ENCODE results near the gene GH1.
A peak's percentile ranks its signal among the peaks of the same experiment; 100 is the strongest.
"Not testable (repeated sequence)": the region's sequence is repeated elsewhere in the genome, so short reads cannot be mapped to it uniquely, and the experiment has no call there.

GH1 gene

GRCh38 chr17:63918789-63919305 is at the start of gene GH1:
Gene GH1 (minus strand): TSS chr17:63918839. CDS start chr17:63918776, 63 bp downstream.
- not testable (repeated sequence) for DNase-seq

DNA sequence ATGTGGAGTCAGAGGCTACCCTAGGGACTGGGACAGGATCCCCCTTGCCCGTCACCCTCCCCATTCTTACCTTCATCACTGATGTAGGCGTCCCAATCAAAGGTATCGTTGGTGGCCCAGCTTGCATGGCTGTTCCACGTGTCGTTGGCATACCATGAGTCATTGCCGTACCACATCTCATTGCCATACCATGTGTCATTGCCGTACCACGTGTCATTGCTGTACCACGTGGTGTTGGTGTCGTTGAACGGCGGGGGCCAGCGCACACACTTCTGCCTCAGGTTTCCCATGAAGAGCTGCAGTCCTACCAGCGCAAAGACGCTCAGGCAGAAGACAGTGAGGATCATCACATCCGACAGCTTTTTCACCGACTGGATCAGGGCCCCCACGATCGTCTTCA is 49.3 kb upstream of the GH1 start:
- DNase-seq: peak; percentile 51 to 59

DNA sequence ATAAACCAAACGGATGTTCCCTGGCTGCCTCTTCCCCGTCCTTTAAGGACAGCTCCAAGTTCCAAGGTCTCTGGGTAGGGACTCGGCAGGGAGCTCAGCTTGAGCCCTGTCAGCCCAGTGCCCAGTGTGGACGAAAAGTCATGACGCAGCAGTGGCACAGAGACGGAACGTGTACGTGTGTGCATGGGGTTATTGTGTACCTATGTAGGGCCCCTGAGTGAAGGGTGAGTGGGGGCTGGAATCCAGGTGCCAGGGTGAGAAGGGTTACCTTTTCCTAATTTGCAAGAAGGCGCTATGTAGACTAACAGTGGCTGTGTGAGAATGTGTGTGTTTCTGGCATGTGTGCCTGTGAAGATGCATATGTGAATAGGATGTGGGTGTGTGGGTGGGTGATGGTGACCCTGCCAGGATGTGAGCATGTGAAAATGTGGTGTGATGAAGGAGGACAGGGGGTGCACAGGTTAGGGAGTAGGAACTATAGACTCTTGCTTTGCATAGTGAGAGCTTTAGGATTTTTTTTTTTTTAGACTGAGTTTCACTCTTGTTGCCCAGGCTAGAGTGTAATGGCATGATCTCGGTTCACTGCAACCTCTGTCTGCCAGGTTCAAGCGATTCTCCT is 48.1 kb upstream of the GH1 start:
- peak; percentile 49 to 60 for DNase-seq

GRCh38 chr17:63963123-63963522 is 44.5 kb upstream of the GH1 start:
- DNase-seq: no peak

- no peak for DNase-seq
Observed at GRCh38 chr17:63962298-63962744, 43.7 kb upstream of the GH1 start.

DNA sequence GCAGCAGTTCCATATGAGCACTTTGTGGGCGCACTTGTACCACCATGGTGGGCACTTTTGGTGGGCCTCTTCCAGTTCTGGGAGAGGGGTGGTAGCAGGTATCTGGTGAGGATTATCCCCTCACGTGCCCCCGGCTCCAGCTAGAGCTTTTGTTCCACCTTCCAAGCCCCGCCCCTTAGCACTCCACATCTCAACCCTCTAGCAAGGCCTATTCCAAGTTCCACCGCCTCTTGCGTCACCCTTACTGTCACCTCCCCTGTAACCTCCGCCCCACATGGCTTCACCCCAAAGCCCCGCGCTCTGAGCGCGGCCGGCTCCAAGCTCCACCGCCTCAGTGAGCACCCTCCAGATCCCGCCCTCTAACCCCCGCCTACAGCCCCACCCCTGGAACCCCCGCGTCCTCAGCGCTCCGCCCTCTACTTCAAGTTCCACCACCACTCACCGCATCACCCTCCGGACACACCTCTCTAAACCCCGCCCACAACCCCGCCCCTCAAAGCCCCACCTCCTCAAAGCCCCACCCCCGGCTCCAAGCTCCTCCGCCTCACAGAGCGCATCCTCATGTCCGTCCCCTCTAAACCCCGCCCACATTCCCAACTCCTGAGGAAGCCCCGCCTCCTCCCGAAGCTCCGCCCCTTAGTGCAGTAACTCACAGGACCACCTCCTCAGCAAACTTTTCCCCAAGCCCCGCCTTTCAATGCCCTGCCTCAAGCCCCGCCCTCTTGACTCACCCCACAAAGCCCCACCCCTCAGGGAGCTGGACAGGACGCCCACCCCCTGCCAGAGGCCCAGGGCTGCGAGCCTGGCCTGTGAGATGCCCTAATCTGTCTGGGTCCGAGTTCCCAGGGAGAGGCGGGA is 42.9 kb upstream of the GH1 start:
- DNase-seq: peak; percentile 66 to 72

DNA sequence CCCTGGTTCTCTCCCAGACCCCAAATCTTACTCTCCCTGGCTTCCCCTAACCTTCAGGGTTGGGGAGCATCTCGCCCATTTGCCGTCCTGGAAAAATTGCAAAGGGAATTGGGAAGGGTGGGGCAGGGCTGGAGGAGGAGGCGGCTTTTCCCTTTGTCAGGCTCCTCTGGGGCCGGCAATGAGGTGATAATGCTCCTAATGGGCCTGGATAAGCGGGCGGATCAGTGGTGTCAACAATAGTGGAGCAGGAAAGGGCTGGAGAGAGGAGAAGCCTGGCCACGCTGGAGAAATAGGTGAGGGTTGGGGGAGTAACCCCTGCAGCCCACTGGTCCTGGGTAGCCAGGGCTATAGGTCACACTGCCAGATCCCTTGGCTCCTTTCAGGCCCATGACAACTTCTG is 41.8 kb upstream of the GH1 start:
- DNase-seq: no peak

GRCh38 chr17:63960006-63960405 is 41.4 kb upstream of the GH1 start:
- no peak for DNase-seq

GRCh38 chr17:63956296-63956920 is 37.8 kb upstream of the GH1 start:
- DNase-seq: no peak

GRCh38 chr17:63955791-63956190 is 37.2 kb upstream of the GH1 start:
- no peak for DNase-seq

GRCh38 chr17:63955232-63955631 is 36.6 kb upstream of the GH1 start:
- no peak for DNase-seq

- DNase-seq: peak; percentile 50 to 51
Observed at GRCh38 chr17:63954402-63955063, 35.9 kb upstream of the GH1 start.

- peak; percentile 50 to 56 for DNase-seq
Observed at GRCh38 chr17:63950940-63951907, 32.6 kb upstream of the GH1 start.

DNA sequence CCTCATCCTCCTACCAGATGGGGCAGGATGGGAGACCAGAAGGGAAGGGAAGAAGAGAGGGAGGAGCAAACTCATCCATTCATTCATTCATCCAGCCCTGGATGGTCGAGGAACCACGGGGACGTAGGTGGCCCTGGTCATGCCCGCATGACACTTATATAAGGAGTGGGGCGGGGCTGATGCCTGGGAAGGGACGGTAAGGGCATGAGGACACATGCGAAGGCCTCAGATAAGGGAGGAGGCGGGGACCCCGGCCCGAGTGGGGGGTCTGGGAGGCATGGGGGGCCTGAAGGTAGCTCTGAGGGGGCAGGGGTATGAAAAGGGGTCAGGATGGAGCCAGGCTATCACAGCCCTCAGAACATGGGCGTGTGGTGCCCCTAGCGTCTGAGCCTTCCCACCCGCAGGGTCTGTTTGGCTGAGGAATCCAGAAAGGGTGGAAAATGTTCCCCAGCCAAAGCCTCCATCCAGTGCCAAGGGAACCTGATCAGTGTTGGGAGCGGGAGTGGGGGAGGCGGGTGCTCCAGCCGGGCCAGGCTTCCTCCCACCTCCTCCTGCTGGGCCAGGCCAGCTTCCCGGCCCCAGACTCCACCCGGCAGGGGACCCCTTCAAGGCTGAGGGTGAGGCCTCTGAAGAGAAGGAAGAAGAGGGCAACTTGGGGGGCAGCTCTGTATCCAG is 31.1 kb upstream of the GH1 start:
- DNase-seq: no peak

DNA sequence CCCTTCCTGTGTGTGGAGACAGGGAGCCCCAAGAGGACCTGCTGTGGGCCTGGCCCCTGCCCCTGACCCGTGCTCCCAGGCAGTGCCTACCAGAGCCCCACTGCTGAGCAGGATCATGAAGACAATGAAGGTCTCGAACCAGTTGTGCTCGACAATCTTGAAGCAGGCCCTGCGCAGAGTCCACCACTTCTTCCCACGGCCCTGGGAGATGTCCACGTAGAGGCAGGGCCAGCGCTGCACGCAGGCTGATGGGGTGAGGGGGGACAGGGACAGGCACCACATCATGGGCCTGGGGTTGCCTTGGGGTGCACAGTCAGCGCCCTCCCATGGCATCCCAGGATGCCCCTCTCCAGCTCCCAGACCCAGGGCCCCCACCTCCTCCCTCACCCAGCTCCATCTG is 29.9 kb upstream of the GH1 start:
- DNase-seq: no peak

GRCh38 chr17:63947711-63948330 is 29.2 kb upstream of the GH1 start:
- no peak for DNase-seq

DNA sequence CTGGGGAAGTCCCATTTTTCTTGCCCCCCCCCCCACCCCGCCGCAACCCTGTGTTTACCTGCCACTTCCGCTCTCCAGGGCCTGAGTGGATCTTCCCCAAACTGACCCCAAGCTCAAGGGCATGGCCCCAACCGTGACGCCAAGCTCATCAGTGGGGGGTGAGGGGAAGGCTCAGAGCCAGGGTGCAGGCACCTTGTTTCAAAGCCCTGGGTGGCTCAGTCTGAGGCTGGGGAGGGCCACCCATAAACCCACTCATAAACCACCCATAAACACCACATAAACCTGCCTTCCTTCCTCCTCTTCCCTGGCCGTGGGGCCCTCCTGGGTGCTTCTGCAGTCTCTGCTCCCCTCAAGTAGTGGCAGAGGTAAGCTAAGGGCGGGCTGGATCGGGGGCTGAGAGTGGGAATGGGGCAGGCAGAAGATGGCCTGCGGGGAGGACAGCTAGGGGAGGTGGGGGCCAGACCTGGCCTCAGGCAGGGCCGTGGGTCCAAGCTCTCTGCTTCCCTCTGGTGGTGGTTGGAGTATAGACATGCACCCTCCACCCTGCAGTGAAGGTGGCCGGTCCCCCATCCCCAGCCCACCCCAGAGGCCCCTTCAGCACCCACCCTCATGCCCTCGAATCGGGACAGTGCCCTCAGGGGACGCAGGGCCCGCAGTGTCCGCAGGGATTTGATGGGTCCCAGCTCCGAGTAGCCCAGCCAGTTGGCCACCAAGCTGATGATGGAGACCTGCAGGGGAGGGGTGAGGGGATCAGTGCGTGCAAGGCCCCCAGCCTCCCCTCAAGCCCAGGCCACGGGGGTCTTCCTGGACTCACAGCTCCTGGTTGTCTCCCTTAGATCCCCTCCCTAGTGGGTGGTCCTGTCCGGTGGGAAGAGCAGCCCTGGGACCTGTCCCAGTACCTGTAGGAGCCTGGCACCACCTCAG is 28.1 kb upstream of the GH1 start:
- peak; percentile 74 to 78 for DNase-seq

DNA sequence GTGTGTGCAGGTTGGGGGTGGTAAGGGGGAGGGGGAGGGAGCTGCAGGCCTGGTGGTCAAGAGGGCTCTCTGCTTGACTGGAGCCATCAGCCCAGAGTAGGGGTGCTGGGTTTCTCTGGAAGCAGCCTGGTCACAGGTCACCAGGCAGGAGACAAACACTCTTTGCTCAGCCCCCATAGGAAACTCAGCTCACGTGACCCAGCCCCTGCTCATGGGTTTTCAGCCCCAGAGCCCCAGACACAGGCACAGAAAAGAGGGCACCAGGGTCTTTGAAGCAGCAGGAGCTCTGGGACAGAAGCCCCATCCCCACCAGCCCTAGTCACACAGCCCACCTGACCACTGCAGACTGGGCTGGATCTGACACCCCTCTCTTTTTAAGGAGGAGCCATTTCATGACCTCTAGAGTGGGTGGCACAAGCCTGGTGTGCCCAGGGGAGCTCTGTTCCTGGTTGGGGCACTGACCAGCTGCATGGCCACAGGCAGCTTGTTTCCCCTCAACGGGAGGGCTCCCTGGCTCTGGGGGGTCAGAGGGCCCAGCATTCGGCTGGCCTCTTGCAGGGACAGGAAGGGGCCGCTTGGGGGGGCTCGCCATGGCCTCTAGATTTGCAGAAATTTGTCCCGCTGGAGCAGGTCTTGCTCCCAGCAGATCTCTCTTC is 27.3 kb upstream of the GH1 start:
- no peak for DNase-seq

Measured in activated T-cell treated with anti-CD3 and anti-CD28 coated beads, Interleukin-2, amount 50 U/mL, for 48 hours (primary cell).